ENCODE measurements around the gene CDC14B. TPM values are rescaled to one million over a fixed set of nuclear protein-coding genes. Genes with fewer than 3 reads are reported as not detected.

The CDC14B gene
- total and polyA plus RNA-seq, 2 of the 4 experiments (the other 2 are of a cell fraction), result 9.7 to 26.3 TPM

DNA sequence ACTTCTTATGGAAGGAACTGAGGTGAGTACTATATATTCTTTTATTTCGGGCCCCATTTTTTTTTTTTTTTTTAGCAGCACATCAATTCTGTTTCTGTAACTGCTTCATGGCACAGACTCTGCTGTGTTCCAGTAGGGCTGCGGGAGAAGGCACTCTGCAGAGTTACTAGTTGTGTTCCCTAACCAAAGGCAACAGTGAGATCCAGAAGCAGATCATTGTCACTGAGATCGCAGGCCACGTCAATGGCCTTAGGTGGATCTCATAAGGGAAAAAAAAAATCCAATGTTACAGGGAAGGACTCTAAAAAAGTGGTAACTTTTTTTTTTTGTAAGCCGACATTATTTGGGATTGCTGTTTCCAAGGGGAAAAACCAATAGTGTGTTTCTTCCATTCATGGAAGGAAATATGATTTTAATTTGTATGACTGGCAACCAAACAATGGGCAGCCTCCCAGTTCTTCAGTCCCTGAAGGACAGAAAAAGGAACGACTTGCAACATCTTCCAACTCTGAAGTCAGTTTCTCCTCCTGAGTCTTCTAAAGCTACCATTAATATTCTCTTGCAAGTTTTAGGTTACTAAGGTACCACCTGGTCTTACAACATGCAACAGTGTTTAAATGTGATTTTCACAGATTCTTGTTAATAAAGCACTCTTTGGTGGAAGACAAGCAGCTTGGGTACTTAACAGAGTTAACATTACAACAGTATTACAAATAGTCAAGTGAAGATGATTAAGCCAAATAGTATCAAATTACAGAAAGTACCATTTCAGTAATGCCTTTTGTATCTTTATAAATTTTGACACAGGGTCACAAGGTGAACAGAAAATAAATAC is 116.9 kb downstream of the CDC14B start (continued):
- TF ChIP-seq, protein P1, sequence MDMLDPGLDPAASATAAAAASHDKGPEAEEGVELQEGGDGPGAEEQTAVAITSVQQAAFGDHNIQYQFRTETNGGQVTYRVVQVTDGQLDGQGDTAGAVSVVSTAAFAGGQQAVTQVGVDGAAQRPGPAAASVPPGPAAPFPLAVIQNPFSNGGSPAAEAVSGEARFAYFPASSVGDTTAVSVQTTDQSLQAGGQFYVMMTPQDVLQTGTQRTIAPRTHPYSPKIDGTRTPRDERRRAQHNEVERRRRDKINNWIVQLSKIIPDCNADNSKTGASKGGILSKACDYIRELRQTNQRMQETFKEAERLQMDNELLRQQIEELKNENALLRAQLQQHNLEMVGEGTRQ (IDR thresholded peaks at IDR 0.05; ENCODE audit: low read depth, low read length), result no peak

Data from IMR-90 (cell line).